HFFc6 (cell line): Measurements from ENCODE around the gene SLC39A3. TPM values are rescaled to one million over a fixed set of nuclear protein-coding genes. Genes with fewer than 3 reads are reported as not detected.

Source experiments
- DNase-seq: peaks from one replicate; pipeline ENCODE4 v3.0.0-alpha.2; 2018
- H3K27ac Mint-ChIP-seq: 2 replicates; pipeline ENCODE4 v1.8.0; 2020; ENCODE audit warnings: mild to moderate bottlenecking, mixed read lengths
- H3K27me3 Mint-ChIP-seq: 2 replicates; pipeline ENCODE4 v1.8.0; 2021; ENCODE audit warnings: mild to moderate bottlenecking, moderate library complexity, mixed read lengths; ENCODE audit not compliant: insufficient read depth
- H3K36me3 Mint-ChIP-seq: 2 replicates; pipeline ENCODE4 v1.8.0; 2021; ENCODE audit warnings: low read depth, mixed read lengths
- H3K4me1 Mint-ChIP-seq: 2 replicates; pipeline ENCODE4 v1.8.0; 2020; ENCODE audit warnings: low read depth, mixed read lengths
- H3K4me3 Mint-ChIP-seq: 2 replicates; pipeline ENCODE4 v1.8.0; 2020; ENCODE audit warnings: mild to moderate bottlenecking, moderate library complexity, mixed read lengths
- H3K9me3 Mint-ChIP-seq: 2 replicates; pipeline ENCODE4 v1.8.0; 2020; ENCODE audit warnings: mild to moderate bottlenecking, mixed read lengths
- total RNA-seq, 6 experiments: library from RNA; stranded (reverse); fragmentation: NEBNext Ultra II Directional; extraction: Animal tissue kit (Norgen Biotek cat#: 25700); gene quantifications; 2 replicates in 1 of 6; 3 replicates in 5 of 6; pipeline ENCODE4 v1.2.3, GENCODE V29; 2021
- TF ChIP-seq, protein P1 (sequence below): fragments of 200-600 bp; sonication (generic); IDR thresholded peaks from 2 replicates; pipeline ENCODE4 v1.5.0; 2021; ENCODE audit warnings: antibody characterized with exemption, mild to moderate bottlenecking

The SLC39A3 gene
- total RNA-seq, 6 experiments from 2014 or later = 39.2 to 49.1 (median 42.5) TPM

DNA sequence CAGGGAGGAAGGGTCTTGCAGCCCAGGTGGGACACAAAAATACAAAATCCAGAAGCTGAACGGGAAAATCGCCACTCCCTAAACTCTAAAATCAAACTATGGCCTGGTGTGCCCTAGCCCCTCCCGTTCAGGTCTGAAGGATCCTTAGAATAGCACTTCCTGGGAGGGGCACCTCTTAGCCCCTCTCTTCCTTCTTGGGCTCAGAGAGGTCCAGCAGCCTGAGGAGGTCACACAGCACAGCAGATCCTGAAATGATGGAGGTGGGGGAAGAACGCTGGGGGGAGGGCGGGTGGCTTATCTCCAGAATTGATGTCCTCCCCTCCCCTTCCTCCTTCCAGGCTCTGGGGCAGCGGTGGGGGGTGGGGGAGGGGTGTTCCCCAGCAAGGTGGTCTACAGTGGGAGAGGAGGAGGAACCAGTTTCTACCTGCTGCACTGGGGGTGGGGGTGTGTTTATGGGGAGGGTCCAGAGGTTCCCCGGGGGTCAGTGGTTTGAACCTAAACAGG, 20.5 kb downstream of the SLC39A3 start:
- H3K27ac Mint-ChIP-seq = no peak overlapping the region
- DNase-seq = no peak
- H3K36me3 Mint-ChIP-seq = peaks cover 12% of the 10 kb centered on the region
- peaks cover 22% of the 10 kb centered on the region for H3K4me1 Mint-ChIP-seq
- peaks cover 6% of the 10 kb centered on the region for H3K27me3 Mint-ChIP-seq
- H3K9me3 Mint-ChIP-seq = peaks cover 12% of the 10 kb centered on the region
- TF ChIP-seq, protein P1, sequence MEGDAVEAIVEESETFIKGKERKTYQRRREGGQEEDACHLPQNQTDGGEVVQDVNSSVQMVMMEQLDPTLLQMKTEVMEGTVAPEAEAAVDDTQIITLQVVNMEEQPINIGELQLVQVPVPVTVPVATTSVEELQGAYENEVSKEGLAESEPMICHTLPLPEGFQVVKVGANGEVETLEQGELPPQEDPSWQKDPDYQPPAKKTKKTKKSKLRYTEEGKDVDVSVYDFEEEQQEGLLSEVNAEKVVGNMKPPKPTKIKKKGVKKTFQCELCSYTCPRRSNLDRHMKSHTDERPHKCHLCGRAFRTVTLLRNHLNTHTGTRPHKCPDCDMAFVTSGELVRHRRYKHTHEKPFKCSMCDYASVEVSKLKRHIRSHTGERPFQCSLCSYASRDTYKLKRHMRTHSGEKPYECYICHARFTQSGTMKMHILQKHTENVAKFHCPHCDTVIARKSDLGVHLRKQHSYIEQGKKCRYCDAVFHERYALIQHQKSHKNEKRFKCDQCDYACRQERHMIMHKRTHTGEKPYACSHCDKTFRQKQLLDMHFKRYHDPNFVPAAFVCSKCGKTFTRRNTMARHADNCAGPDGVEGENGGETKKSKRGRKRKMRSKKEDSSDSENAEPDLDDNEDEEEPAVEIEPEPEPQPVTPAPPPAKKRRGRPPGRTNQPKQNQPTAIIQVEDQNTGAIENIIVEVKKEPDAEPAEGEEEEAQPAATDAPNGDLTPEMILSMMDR = no peak
- no peak overlapping the region for H3K4me3 Mint-ChIP-seq

DNA sequence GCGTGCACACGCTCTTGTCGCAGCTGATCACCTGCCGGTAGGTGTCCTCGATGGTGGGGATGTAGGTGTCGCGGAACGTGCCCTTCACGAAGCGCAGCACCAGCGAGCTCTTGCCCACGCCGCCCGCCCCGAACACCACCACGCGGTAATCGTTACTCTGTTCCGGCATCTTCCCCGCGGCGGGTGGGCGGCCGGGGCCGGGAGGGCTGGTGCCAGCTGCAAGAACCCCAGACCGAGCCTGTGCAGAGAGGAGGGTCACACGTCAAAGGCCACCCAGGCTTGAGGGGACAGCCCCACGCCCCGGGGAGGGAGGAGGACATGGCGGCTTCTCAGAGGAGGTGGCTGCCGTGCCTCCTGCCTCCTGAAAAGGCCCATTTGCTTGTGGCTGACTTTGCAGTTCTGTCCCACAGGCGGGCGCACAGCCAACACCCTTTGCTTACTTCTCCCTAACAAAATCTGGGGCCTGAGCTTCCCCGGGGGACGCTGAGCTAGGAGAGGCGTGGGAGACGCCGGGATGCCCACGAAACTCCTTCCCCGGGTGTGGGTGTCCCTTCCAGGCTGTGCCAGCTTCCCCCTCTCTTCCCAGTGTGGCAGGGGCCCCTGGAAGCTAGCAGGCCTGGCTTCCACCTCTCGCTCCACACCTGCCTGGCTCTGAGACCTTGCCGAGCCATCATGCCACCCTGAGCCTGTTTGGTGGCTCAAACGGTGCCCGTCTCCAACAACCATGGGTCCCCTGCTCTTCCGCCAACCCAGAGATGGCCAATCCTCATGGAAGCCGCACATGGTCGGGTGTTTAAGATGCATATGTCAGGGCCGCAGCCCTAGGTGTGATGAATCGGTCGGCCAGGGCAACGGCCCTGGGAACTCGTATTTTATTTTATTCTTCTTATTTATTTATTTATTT, 21.9 kb downstream of the SLC39A3 start:
- Mint-ChIP-seq H3K9me3 (peaks cover 12% of the 10 kb centered on the region), H3K36me3 (peaks cover 12% of the 10 kb centered on the region), H3K27ac (no peak overlapping the region), H3K4me3 (no peak overlapping the region), H3K27me3 (peaks cover 6% of the 10 kb centered on the region), H3K4me1 (peaks cover 10% of the 10 kb centered on the region; the same call in 1 of the 2 replicates)
- TF ChIP-seq, protein P1 = no peak
- no peak for DNase-seq

DNA sequence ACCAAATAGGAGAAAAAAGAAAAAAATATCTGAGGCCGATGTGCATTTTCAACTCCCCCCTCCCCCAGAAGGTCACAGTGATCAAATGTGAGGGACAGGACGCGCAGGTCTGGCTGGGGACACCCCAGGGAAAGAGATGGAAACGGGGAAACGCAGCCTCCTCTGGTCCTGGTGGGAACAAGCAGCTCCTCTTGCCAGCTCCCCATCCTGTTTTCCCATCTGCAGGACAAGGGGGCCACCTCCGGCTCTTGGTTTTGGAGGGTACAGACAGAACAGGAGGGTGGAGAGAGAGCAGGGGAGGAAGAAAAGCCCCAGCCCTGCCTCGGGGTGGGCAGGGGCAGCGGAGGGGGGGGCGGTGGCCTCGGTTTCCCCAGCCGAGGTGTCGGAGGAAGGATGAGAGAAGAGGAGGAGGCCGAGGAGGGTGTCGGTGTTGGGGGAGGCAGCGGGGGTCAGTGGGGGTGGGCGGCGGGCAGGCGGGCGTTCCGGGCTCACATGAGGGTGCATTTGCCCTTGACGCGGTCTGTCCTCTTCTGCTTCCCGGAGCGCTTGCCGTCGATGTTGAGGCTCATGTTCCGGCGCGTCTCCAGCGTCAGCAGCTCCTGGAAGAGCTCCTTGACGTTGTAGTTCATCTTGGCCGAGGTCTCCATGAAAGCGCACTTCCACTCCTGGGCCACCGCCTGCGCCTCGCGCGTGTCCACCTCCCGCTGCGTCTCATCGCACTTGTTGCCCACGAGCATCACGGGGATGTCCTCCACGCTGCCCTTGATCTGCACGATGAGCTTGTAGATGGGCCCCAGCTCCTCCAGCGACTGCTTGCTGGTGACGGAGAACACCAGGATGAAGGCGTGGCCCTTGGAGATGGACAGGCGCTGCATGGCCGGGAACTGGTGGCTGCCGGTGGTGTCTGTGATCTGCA, 22.8 kb downstream of the SLC39A3 start:
- H3K4me3 Mint-ChIP-seq = no peak overlapping the region
- H3K4me1 Mint-ChIP-seq = peaks cover 9% of the 10 kb centered on the region
- DNase-seq = no peak
- H3K36me3 Mint-ChIP-seq = peaks cover 12% of the 10 kb centered on the region
- H3K27ac Mint-ChIP-seq = no peak overlapping the region
- TF ChIP-seq, protein P1 = no peak
- H3K27me3 Mint-ChIP-seq = peaks cover 6% of the 10 kb centered on the region
- H3K9me3 Mint-ChIP-seq = peaks cover 12% of the 10 kb centered on the region

DNA sequence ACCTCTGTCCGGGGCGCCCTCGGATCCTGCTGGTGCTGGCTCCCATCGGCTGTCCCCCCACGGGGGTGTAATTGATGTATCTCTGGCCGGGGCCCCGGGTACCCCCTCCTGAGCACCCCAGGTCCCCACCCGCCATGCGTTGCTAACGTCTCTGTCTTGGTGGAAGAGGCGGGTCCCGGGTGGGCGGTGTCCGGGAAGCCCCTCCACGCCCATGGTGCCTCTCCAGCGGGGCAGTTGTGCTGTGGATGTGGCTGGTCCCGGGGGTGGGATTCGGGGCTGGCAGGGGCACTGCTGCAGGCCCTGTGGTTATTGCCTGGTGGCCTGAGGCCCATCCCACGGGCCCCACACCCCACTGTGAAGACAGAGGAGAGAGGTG, 23.6 kb downstream of the SLC39A3 start:
- peaks cover 16% of the 10 kb centered on the region for H3K4me1 Mint-ChIP-seq
- peaks cover 6% of the 10 kb centered on the region for H3K27me3 Mint-ChIP-seq
- H3K4me3 Mint-ChIP-seq = no peak overlapping the region
- H3K9me3 Mint-ChIP-seq = peaks cover 12% of the 10 kb centered on the region
- DNase-seq = no peak
- TF ChIP-seq, protein P1 = no peak
- no peak overlapping the region for H3K27ac Mint-ChIP-seq
- peaks cover 12% of the 10 kb centered on the region for H3K36me3 Mint-ChIP-seq

DNA sequence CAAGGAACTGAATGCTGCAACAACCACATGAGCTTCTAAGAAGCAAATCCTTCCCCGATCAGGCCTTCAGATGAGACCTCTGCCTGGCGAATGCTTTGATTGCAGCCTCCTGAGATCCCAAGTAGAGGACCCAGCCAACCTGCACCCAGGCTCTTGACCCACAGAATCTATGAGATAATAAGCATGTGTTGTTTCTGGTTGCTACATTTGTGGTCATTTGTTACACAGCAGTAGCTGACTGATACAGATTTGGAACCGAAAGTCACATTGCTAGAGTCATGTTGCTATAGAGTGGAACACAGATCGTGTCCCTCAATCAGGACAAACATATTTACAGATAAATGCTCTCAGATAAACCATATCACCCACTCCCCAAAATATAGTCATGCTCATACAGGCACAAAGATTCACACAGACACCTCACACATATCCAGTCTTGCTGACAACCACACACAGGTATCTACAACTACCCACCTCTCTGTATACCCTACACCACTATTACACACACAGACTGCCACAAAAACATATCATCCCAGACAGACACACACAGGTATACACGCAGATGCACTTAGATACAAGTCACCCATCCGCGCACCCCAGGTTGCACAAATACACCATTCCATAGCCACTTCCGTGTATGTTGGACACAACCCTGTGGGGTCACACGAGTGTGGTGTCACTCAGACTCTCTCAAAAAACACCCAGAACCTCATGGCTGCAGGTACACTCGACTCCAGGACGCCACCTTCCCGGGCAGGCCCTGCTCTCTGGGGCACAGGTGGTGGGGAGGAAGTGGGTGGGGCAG, 24.1 kb downstream of the SLC39A3 start:
- peaks cover 6% of the 10 kb centered on the region for H3K27me3 Mint-ChIP-seq
- DNase-seq = no peak

More for the DNA sequence above, 24.1 kb downstream of the SLC39A3 start:
- Mint-ChIP-seq H3K4me1 (peaks cover 19% of the 10 kb centered on the region), H3K4me3 (no peak overlapping the region), H3K9me3 (peaks cover 12% of the 10 kb centered on the region), H3K27ac (no peak overlapping the region), H3K36me3 (peaks cover 12% of the 10 kb centered on the region)
- TF ChIP-seq, protein P1 = no peak
